Sigmoid colon (tissue), 4 donors: ENCODE data around the gene PAK1.

Experiments used
- EP300 ChIP-seq, 4 donors: sonication (generic); formaldehyde crosslinking; IDR thresholded peaks; one replicate each; pipeline ENCODE4 v1.6.1; 2017; ENCODE audit warnings: antibody characterized with exemption in 4 of 4
- POLR2A ChIP-seq, 2 donors: fragments of 450-650 bp; IDR thresholded peaks; one replicate each; pipeline ENCODE4 v1.6.1; 2016; ENCODE audit warnings: antibody characterized with exemption in 2 of 2, mild to moderate bottlenecking in 2 of 2, moderate library complexity in 2 of 2
- TF ChIP-seq, protein P1 (sequence below), 4 experiments: fragments of 450-650 bp in 3 of 4; fragments of 200-600 bp in 1 of 4; IDR thresholded peaks; one replicate each; pipeline ENCODE4 v1.5.1; 2016 to 2019; ENCODE audit warnings: antibody characterized with exemption in 4 of 4, mild to moderate bottlenecking in 3 of 4, moderate library complexity in 2 of 4

DNA sequence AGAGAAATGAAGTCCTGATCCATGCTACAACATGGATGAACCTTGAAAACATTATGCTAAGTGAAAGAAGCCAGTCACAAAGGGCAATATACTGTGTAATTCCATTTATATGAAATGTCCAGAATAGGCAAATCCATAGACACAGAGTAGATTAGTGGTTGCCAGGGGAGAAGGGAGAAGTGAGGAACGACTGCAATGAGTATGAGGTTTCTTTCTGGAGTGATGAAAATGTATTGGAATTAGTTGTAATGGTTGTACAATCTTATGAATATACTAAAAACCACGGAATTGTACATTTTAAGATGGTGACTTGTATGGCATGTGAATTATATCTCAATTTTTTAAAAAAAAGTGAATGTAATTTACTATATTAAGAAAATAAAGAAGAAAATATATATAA, 89.3 kb downstream of the PAK1 start:
- TF ChIP-seq, protein P1, sequence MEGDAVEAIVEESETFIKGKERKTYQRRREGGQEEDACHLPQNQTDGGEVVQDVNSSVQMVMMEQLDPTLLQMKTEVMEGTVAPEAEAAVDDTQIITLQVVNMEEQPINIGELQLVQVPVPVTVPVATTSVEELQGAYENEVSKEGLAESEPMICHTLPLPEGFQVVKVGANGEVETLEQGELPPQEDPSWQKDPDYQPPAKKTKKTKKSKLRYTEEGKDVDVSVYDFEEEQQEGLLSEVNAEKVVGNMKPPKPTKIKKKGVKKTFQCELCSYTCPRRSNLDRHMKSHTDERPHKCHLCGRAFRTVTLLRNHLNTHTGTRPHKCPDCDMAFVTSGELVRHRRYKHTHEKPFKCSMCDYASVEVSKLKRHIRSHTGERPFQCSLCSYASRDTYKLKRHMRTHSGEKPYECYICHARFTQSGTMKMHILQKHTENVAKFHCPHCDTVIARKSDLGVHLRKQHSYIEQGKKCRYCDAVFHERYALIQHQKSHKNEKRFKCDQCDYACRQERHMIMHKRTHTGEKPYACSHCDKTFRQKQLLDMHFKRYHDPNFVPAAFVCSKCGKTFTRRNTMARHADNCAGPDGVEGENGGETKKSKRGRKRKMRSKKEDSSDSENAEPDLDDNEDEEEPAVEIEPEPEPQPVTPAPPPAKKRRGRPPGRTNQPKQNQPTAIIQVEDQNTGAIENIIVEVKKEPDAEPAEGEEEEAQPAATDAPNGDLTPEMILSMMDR (IDR thresholded peaks at IDR 0.05): no peak
- TF ChIP-seq EP300 (IDR thresholded peaks at IDR 0.05) (no peak), POLR2A (IDR thresholded peaks at IDR 0.05) (no peak)
